GM19324 (cell line): Measurements from ENCODE around the gene BIN2.
"Not testable (repeated sequence)": the region's sequence is repeated elsewhere in the genome, so short reads cannot be mapped to it uniquely, and the experiment has no call there.

ENCODE experiments used
- ATAC-seq: cut with Tn5 transposase; IDR thresholded peaks from one replicate; pipeline ENCODE4 v1.9.1; 2021; ENCODE audit warnings: mild to moderate bottlenecking, moderate library complexity; ENCODE audit not compliant: unreplicated experiment, low FRiP score

BIN2 gene

GRCh38 chr12:51265024-51265423, 59.0 kb downstream of the BIN2 start:
- peak; percentile 48 for ATAC-seq

GRCh38 chr12:51264297-51264696, 59.7 kb downstream of the BIN2 start:
- ATAC-seq, result no peak

GRCh38 chr12:51263341-51263740, 60.6 kb downstream of the BIN2 start:
- ATAC-seq, result no peak

DNA sequence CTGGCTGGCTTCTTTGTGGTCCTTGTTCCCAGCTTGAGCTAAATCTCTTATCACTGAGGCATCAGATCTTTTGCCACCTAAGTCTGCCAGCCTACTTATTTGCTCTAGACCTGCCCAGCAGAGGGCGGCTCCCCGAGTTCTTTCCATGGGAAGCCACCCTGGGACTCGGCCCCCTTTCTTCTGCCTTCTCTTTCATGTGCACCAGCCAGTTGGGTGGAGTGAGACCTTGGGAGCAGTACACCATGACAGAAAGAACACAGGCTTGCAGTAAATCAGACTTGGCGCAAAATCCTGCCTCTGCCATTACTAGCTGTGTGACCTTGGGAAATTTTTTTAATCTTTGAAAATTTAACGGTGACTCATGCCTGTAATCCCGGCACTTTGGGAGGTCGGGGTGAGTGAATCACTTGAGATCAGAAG, 61.2 kb downstream of the BIN2 start:
- ATAC-seq, result no peak

- ATAC-seq, result not testable (repeated sequence)
These were observed 64.4 kb downstream of the BIN2 start for GRCh38 chr12:51259600-51259999.

DNA sequence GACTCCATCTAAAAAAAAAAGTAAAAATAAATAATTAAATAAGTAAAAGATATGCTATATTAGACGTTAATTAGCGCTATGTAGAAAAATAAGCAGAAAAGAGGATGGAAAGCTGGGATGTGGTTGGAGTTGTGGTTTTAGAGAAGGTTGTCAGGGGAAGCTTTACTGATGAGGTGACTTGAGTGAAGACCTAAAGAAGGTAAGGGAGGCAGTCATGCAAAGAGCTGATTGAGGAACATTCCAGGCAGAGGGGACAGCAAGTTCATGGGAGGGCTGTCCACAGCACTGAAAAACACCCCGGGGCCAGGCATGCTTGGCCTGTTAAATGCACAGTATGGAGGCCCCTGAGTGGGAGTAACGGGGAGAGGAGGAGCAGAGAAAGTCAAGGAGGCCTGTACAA, 69.4 kb downstream of the BIN2 start:
- ATAC-seq, result no peak

- ATAC-seq, result no peak
These were observed 70.7 kb downstream of the BIN2 start for GRCh38 chr12:51253276-51253675.

DNA sequence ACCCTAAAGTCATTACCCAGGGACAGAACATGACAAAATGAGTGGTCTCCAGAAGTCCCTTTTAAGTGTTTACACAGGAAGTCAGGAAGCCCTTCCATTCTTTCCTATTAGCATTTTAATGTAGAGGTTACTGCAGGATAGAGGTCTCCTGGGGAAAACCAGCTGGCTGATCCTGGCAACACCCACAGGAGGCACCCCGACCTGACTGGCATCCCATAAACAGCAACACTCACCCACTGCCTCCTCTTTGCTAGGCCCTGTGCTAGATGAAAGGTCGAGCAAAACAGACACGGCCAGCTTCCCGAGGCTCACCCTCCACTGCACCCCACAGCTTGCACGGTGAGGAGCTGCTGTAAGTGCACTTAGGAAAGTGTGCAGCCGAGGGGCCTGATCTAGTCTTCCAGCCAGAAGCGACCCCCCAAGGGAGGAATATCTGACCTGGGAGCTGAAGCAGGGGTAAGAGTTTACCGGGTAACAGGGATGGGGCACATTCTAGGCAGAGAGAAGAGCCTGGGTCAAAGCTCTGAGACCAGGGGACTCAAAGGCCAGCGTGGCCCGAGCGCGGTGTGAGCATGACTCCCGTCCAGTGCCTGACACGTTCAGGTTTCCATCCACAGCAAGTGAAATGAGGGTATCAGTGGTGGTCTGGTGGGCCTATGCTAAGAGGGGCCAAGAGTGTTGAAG, 76.3 kb downstream of the BIN2 start:
- ATAC-seq, result no peak

DNA sequence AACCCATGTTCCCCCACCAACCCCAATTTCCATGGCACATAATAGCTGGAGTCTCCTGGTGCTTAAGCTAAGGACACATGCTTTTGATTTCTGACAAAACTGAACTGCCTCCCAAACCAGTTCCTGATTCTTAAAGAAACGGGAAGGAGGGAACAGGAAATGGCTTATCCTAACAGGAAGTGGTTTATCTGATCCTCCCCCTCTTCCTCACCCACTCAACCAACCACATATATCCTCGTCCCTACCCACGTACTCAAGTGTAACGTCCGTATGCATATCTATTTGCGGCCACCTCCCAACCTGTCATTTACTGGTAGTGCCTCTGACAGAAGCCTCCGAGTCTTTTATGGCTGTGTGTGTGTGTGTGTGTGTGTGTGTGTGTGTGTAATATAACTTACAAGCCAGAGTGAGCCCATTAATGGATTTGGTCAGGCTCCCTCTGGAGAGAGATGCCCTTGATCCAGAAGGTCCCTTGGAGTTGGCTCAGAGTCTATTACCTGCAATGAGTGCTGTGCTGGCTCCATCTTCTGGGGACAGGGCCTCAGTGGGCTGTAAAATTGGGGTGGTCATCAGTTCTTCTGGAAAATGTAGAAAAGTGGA, 77.6 kb downstream of the BIN2 start:
- no peak for ATAC-seq

GRCh38 chr12:51245476-51246253, 78.3 kb downstream of the BIN2 start:
- ATAC-seq, result no peak

- ATAC-seq, result no peak
These were observed 79.7 kb downstream of the BIN2 start for GRCh38 chr12:51244269-51244668.

- ATAC-seq, result no peak
These were observed 81.1 kb downstream of the BIN2 start for GRCh38 chr12:51242876-51243275.

- ATAC-seq, result no peak
These were observed 81.9 kb downstream of the BIN2 start for GRCh38 chr12:51242120-51242519.

GRCh38 chr12:51240971-51241370, 83.0 kb downstream of the BIN2 start:
- no peak for ATAC-seq

DNA sequence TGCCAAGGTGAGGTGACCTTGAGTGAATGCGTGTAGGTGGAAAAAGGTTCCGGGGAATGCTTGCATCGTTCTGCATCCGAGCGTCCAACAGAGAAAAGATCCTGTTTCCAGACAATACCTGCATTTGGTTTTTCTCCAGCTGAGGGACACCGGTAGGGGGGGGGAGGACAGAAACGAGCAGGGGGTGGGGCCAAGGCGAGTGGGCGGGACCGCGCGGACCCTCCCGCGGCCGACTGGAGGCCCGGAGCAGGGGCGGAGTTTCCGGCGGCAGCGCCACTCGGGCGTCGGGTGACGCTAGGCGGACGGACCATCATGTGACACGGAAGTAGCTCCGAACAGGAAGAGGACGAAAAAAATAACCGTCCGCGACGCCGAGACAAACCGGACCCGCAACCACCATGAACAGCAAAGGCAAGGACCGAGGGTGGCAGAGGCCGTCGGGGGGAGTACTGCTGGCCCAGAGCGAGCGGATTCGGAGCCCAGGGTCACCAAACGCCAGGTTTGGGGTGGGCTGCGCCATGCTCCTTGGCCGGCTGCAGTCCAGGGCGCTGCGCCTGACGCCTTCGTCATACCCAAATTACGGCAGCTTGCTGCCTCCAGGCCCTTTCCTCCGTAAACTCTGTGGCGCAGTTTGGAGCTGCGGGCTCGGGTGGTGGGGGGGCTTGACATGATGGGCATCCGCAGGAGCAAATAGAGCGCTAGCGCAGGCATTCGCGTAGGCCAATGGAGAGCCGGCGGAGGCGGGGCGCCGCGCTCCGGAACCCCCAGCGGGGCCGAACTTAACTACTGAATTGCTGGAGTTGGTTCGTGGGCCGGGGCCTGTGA, 85.3 kb downstream of the BIN2 start, which contains the start of gene DAZAP2:
DAZAP2 (plus strand) TSS at position 317 of the 825 bp plus-strand sequence; CDS start at position 399, 82 bp downstream.
- ATAC-seq, result peak; percentile 92

GRCh38 chr12:51238037-51238509, 85.9 kb downstream of the BIN2 start:
- ATAC-seq, result peak; percentile 9

DNA sequence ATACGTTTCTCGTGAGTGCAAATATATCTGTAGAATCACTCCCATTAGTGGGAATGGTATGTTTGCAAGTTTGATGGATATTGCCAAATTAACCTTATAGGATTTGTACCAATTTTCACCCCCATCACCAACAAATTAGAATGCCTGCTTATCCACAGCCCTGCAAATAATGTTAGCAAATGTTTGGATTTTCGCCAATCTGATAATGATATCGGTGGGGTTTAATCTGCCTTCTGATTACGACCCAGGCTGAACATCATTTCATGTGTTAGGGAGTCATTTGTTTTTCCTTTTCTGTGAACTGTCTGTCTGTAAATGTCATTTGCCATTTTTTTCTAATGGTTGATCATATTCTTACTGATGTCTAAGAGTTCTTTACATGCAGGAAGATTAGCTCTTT, 89.4 kb downstream of the BIN2 start:
- no peak for ATAC-seq

GRCh38 chr12:51232642-51233041, 91.3 kb downstream of the BIN2 start:
- ATAC-seq, result no peak
